T follicular helper cell (primary cell): ENCODE results near the gene TPD52L3.

ENCODE experiments used
- DNase-seq: peaks from one replicate; pipeline ENCODE4 v3.0.0-alpha.2; 2020; ENCODE audit warnings: low read depth
- total RNA-seq, 2 experiments: gene quantifications; one replicate each; lab custom pipeline; 2026; lab: John Stamatoyannopoulos, UW

TPD52L3 gene
- 0 reads per million in 2 experiments for total RNA-seq

DNA sequence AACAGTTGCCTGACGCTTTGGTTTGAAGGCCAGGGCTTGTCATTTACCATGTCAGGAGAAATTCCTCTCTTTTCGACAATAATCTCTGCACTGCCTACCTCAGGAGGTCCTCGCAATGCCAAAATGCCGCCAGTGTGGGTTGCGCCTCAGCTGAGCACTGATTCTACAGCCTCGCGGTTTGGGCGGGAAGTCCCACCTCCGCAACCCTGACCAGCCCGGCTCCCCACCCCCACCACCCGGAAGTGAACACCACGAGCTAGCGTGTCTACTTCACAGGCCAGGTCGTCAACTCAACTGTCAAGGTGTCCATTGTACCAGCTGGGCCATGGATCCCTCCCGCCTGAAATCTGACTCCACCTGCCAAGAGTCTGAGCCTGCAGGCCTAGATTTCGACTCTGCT is at the start of gene TPD52L3:
TSS of gene TPD52L3 (plus strand) at position 273 of the 400 bp plus-strand sequence. CDS start 221 bp downstream, outside the sequence.
- DNase-seq, result no peak

DNA sequence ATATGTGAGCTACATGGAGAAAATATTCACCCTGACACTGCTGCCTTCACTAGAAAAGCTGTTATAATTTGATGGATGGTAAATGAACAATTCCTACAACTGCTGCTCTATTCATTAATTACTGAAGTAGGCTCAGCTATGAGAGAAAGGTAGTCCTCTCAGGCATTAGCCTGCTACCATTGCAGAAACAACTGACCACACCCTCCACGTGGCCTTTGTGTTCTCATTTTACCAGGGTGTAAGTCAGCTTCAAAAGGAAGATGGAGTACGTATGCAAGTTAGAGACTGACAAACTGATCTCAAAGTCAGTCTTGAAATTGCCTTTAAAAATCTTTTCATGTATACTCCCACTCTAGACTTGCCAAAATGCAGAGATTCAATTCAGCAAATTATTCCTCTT is 26.3 kb upstream of the TPD52L3 start:
- DNase-seq, result no peak

DNA sequence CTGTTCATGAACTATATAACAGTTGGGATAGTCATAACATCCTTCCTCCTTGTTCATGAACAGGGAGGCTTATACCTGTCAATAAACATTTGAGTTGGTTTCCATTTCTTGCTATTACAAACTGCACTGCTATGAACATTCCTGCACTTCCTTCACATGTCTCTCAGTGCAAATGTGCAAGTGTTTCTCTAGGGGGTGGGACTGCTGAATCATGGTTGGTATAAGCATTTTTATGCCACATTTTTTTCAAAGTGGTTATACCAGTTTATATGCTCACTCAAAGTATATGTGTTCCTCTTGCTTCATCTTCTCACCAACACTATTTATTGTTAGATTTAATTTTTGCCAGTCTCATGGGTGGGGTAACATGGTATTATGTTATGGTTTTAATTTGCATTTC is 25.8 kb upstream of the TPD52L3 start:
- DNase-seq, result no peak

DNA sequence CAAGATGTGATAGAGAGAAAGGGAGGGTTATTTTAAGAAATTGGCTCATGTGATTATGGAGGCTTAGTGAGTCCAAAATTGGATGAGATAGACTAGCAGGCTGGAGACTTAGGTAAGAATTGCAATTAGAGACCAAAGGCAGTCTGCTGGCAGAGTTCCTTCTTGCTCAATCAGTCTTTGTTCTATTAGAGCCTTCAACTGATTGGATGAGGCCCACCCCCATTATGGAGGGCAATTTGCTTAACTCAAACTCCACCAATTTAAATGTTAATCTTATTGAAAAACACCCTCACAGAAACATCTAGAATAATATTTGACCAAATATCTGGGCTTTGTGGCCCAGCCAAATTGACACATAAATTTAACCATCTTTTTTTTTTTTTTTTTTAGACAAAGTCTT is 23.9 kb upstream of the TPD52L3 start:
- DNase-seq, result no peak

DNA sequence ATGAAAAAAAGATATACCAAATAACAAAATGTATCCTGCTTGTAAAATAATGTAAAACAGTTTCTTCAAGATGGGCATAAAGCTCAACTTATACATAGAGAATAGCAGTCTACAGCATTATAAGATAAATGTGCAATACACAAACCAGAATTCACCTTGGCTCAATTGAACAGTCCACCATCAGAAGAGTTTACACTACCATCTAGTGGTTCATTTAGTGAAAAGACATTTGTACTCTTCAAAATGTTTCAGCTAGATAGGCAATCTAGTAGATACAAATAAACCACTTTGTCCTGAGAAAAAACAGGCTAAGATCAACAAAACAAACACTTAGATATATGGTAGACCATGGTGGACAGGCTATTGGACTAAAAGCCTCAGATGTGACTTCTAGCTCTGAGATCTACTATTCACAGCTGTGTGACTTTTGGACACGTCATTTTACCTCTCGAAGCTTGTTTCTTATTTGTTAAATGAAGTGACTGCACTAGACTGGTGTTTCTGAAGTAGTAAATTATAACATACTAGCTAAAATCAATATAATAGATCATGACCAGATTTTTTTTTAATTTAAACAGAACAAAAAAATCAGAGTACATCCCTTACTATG is 22.1 kb upstream of the TPD52L3 start:
- DNase-seq, result no peak

DNA sequence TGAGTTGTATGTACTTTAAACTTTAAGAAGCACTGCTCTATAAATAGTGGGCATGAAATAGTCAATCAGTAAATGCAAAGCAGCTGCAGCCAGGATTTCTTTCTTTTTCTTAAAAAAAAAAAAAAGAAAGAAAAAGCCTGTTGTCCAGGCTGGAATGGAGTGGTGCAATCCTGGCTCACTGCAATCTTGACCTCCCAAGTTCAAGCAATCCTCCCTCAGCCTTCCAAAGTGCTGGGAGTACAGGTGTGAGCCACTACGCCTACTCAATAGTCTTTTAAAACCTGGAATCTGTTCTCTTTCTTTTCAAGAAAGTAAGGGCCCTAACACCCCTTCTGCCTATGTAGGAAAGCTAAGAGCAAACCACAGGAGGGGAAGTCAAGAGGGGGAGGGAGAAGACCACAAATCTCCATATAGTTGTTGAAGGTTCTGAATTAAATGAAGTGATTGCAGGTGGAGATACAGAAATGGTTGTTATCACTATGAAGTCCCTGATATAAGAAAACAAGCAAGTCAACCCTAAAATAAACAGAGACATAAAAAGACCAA is 20.6 kb upstream of the TPD52L3 start:
- no peak for DNase-seq

DNA sequence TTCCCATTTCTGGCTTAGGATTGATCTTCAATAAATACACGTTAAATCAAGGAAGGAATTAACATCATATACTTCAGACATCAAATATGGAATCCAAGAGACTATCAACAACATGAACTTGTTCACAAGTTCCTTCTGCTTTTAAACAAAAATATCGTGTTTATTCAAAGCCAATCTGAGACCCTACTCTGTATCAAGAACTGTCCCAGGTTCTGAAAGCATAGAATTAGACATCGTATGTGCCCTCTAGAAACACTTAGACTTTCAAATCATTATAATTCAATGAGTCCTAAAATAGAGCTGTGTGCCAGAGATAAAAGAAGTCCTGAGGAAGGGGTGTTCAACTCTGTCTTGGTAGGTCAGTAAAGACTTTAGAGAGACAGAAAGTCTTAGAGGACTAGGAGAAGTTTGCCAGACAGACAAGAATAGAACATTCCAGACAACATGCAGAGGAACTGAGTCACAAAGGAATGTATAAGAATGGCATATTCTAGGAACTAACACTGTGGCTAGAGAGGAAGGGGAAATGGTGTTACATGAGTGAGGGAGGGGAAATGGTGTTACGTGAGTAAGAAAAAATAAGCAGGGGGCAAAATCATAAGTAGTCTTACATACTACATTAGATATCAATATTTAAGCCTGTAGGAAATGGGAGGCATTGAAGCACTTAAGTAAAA is 2.9 kb downstream of the TPD52L3 start:
- DNase-seq, result no peak

DNA sequence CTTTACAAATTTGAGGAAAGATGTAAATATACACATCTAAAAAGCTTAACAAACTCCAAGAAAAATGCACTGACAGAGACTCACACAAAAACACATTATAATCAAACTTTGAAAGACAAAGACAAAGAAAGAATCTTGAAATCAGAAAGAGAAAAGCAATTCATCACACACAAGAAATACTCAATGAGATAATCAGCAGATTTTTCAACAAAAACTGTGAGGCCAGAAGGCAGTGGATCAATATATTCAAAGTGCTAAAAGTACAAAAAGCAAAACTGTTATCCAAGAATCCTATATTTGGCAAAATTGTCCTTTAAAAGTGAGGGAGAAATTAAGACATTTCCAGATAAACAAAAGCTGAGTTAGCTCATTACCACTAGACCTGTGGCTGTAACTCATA is 6.1 kb downstream of the TPD52L3 start:
- DNase-seq, result no peak

DNA sequence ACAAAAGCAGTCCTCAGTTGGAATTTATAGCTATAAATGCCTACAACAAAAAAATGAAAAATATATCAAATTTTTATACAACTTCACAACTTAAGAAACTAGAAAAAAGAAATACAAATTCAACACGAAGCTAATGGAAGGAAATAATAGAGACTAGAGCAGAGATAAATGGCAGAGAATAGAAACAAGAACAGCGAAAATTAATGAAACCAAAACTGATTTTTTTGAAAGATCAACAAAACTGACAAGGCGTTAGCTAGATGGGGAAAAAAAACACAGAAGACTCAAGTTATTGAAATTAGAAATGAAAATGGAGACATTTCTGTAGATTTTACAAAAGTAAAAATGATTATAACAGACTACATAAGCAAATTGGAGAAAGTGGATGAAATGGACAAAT is 20.6 kb downstream of the TPD52L3 start:
- no peak for DNase-seq

DNA sequence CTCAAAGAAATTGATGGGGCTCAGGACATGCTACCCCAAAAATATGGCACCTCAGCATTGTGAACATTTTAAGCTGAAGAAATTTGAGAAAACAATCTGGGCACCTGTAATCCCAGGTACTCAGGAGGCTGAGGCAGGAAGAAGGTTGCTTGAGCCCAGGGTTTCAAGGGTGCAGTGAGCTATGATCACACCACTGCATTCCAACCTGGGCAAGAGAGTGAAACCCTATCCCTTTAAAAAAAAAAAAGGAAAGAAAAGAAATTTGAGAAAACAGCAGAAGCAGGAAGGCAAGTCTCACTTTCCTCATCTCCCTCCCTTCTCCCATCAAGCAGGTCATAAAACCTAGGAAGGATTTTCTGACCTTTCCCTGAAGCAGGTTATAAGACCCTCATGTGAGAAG is 23.6 kb downstream of the TPD52L3 start:
- no peak for DNase-seq

DNA sequence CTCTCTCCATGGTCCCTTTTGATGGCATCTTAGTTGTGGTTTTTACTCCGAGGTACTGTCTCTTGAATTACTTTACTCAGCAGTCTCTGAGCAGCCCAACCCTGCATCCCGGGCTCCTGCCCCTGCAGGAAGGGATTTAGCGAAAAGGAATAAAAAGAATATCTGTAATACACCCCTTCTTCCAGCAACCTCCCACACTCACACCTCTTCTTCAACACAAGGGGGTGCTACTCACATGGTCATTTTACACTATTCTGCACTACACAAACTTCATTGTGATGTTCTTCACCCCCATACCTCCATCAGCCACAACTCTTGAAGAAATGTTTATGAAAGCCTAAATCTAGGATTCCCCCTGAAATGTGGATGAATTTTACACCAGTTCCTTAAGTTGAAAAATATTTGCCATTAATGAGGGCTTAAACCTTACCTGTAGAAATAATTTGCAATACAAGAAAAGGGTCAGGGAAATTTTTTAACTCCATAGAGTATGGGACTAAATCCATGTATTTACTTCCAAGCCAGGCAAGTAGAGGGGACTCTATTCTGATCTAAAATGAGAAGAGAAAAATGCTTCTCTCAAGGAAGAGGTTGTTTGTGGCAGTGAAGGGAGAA is 26.0 kb downstream of the TPD52L3 start:
- no peak for DNase-seq

DNA sequence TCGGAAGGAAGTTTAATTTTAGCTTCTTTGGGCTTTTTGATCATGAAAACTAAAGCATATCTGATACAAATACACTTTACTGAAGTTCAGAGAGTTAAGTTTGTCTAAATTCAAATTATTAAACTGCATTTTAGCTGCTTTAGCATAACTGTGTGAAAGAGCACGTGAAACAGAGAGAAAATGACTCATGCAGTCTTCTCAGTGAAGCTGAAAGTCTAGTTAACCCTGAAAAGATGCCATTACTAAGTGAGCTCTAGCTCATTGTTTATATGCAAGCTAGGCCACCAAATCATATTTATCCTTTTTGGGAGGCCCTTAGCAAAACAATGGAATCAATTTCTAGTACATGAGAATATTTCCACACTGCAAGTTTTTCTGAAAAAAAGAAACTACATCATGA is 27.6 kb downstream of the TPD52L3 start:
- no peak for DNase-seq

DNA sequence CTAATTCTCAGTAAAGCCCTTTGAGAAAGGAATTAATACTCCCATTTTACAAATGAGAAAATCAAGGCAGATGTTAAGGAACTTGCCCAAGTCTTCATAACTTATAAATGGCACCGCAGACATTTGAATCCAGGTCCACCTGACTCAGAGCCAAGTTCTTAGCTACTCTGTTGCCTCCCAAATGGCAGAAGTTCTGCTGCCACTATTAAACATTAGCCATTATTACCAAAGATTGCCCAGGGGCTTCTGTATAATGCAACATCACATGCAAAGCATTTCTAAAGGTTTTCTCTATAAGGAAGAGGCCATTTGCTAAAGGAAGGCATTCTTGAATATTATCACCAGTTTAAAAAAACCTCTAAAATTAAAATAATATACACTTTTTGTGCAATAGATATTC is 28.3 kb downstream of the TPD52L3 start:
- no peak for DNase-seq

DNA sequence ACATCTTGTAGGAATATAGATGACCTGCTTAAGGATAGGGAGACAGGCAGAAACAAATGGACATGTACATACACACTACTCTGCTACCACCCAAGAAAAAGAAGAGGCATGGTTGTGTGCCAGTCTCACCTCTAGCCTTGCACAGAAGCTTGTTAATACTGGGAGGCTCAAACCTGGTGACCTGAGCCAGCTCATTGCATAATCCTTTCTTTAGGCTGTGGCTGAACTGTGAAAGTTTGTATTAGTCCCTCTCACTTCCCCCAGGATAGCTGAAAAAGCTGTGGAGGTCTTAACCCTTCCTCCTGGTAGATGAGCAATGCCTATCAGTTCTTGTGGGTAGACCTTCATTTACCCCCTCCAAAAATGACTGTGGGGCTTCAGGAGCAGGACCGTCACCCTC is 28.7 kb downstream of the TPD52L3 start:
- no peak for DNase-seq

DNA sequence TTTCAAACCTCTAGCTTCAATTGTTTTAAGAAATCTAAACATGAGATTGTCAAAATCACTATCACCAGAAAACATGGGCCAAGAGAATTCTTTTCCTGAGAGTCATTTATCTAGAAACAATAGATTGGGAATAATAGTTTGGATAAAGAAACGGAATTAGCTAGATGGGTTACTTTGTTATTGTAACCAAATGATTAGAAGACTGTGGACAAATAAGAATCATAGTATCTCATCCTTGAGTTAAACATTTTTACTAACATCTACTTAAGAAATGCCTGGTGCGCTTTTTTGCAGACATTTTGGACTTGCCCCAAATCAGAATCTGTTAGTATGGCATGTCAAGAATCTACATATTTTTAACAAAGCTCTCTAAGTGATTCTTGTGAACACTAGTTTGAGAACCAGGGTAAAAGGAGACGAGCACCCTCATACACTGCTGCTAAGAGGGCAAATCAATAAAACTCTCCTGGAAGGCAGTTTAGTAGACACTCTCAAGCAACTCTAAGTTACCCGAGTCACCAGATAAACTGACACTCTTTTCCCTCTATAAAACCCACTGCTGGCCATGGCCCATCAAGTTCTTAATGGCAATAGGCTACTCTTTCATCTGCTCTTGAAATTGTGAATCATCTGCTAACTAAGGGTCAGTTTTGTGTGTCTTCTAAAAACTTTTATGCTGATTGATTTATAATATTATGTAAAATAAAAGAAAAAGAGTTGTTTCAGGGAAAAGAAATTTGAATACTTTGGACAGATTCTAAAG is 39.1 kb downstream of the TPD52L3 start:
- DNase-seq, result no peak

DNA sequence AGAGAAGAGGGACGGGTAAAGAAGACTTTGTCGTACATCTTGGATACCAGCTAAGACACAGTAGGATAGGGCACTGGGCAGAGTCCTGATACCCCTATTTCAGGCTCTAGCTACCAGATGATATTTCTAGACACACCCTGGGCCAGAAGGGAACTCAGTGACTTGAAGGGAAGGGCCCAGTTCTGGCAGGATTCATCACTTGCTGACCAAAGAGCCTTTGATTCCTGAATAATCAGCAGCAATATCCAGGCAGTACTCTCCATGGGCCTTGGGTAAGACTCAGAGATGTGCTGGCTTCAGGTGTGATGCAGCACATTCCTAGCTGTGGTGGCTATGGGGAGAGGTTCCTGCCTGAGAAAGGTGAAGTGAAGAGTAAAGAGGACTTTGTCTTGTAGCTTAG is 40.7 kb downstream of the TPD52L3 start:
- DNase-seq, result no peak
